Measurements from ENCODE around the gene TCEAL7. TPM values are rescaled to one million over a fixed set of nuclear protein-coding genes. Genes with fewer than 3 reads are reported as not detected.
A peak's percentile ranks its signal among the peaks of the same experiment; 100 is the strongest.
"Not testable (repeated sequence)": the region's sequence is repeated elsewhere in the genome, so short reads cannot be mapped to it uniquely, and the experiment has no call there.

TCEAL7 gene
- total RNA-seq, result 10 to 100 TPM in 6 of 8 experiments, 1 to 10 TPM in 1, not detected in 1; 9.5 to 65.1 (median 34.1) TPM

GRCh38 chrX:103329991-103330390 is at the start of gene TCEAL7:
TCEAL7 (plus strand) TSS chrX:103330239; CDS start chrX:103331404, 1,165 bp downstream.
- peak in 6 of 8 experiments; percentile 33 to 90 (median 88) for ATAC-seq (replicated peaks in 6 of 8)
- peaks cover 0 to 3% of the 10 kb centered on the region in 2 donors for H3K4me1 ChIP-seq (replicated peaks in 1 of 2)
- H3K4me3 ChIP-seq, result peak within 1 kb of the TSS; percentile 13 to 58 (median 37)
- H3K27ac ChIP-seq, result peak within 1 kb of the TSS; percentile 61 to 85
- 20% methylated on average over 1 of the region's 11 CpGs; no CpG with 5 or more reads in 9 of the 10 experiments for WGBS, 10 experiments
- in situ Hi-C loops (cut with MboI; ENCODE audit: low pct_unique_long_range_greater_than_20kb in 2 of 9, low sequenced_read_pairs in 9 of 9, unreplicated experiment in 9 of 9), result no loop called here

GRCh38 chrX:103293118-103293517 is 36.9 kb upstream of the TCEAL7 start:
- Histone ChIP-seq H3K4me3 (no peak overlapping the region), H3K27ac (no peak overlapping the region), H3K4me1 (replicated peaks in 1 of 2) (no peaks in the 10 kb centered on the region)
- WGBS, 10 experiments, result 0 to 100% (median 67%) methylated on average over 1 to 2 of the region's 2 CpGs; no CpG with 5 or more reads in 7 of the 10 experiments
- in situ Hi-C loops (cut with MboI; ENCODE audit: low pct_unique_long_range_greater_than_20kb in 2 of 9, low sequenced_read_pairs in 9 of 9, unreplicated experiment in 9 of 9), result no loop called here
- no peak for ATAC-seq (replicated peaks in 6 of 8)

GRCh38 chrX:103304705-103305104 is 25.3 kb upstream of the TCEAL7 start:
- Histone ChIP-seq H3K27ac (no peak overlapping the region), H3K4me3 (no peak overlapping the region), H3K4me1 (replicated peaks in 1 of 2) (peaks cover 4% of the 10 kb centered on the region in 2 donors)
- ATAC-seq (replicated peaks in 6 of 8), result no peak
- in situ Hi-C loops (cut with MboI; ENCODE audit: low pct_unique_long_range_greater_than_20kb in 2 of 9, low sequenced_read_pairs in 9 of 9, unreplicated experiment in 9 of 9), result no loop called here

- H3K4me1 ChIP-seq (replicated peaks in 1 of 2); in situ Hi-C loops (cut with MboI; ENCODE audit: low pct_unique_long_range_greater_than_20kb in 2 of 9, low sequenced_read_pairs in 9 of 9, unreplicated experiment in 9 of 9); H3K27ac ChIP-seq; ATAC-seq (replicated peaks in 6 of 8); H3K4me3 ChIP-seq: not testable (repeated sequence)
- 33 to 100% (median 74%) methylated on average over 1 to 4 of the region's 4 CpGs; no CpG with 5 or more reads in 4 of the 10 experiments for WGBS, 10 experiments
Measured at GRCh38 chrX:103305666-103306065, 24.4 kb upstream of the TCEAL7 start.

- peak overlapping the region; percentile 87 to 95 for H3K27ac ChIP-seq
- WGBS, 10 experiments, result 40 to 95% (median 76%) methylated on average over 1 to 5 of the region's 32 CpGs; no CpG with 5 or more reads in 5 of the 10 experiments
- peaks cover 5% of the 10 kb centered on the region in 2 donors for H3K4me1 ChIP-seq (replicated peaks in 1 of 2)
- in situ Hi-C loops (cut with MboI; ENCODE audit: low pct_unique_long_range_greater_than_20kb in 2 of 9, low sequenced_read_pairs in 9 of 9, unreplicated experiment in 9 of 9), result no loop called here
- peak overlapping the region; percentile 68 to 98 (median 91) for H3K4me3 ChIP-seq
- ATAC-seq (replicated peaks in 6 of 8), result peak in 2 of 8 experiments; percentile 3 to 20
Measured at GRCh38 chrX:103309860-103310554, 20.0 kb upstream of the TCEAL7 start.

- in situ Hi-C loops (cut with MboI; ENCODE audit: low pct_unique_long_range_greater_than_20kb in 2 of 9, low sequenced_read_pairs in 9 of 9, unreplicated experiment in 9 of 9), result no loop called here
- Histone ChIP-seq H3K4me3 (peak within 1 kb of the TSS; percentile 68 to 98 (median 91)), H3K4me1 (replicated peaks in 1 of 2) (peaks cover 5% of the 10 kb centered on the region in 2 donors), H3K27ac (peak within 1 kb of the TSS; percentile 87 to 95)
- ATAC-seq (replicated peaks in 6 of 8), result peak; percentile 48 to 100 (median 98)
- 29 to 31% methylated on average over 1 to 2 of the region's 52 CpGs; no CpG with 5 or more reads in 8 of the 10 experiments for WGBS, 10 experiments
Measured at GRCh38 chrX:103310555-103311398, 19.3 kb upstream of the TCEAL7 start, which contains the start of gene BEX2. BEX2 (minus strand) TSS chrX:103310990; CDS start chrX:103309976, 1,014 bp downstream.

GRCh38 chrX:103311399-103311780 is 18.6 kb upstream of the TCEAL7 start:
- 54 to 100% (median 80%) methylated on average over 1 to 3 of the region's 3 CpGs; no CpG with 5 or more reads in 1 of the 10 experiments for WGBS, 10 experiments
- Histone ChIP-seq H3K27ac (no peak overlapping the region), H3K4me1 (replicated peaks in 1 of 2) (peaks cover 5% of the 10 kb centered on the region in 2 donors), H3K4me3 (peak overlapping the region in 3 of 5 donors; percentile 68 to 98 (median 91))
- no peak for ATAC-seq (replicated peaks in 6 of 8)
- in situ Hi-C loops (cut with MboI; ENCODE audit: low pct_unique_long_range_greater_than_20kb in 2 of 9, low sequenced_read_pairs in 9 of 9, unreplicated experiment in 9 of 9), result no loop called here

- 0 to 40% (median 14%) methylated on average over 1 to 7 of the region's 21 CpGs; no CpG with 5 or more reads in 4 of the 10 experiments for WGBS, 10 experiments
- peaks cover 0 to 3% of the 10 kb centered on the region in 2 donors for H3K4me1 ChIP-seq (replicated peaks in 1 of 2)
- peak overlapping the region; percentile 61 to 85 for H3K27ac ChIP-seq
- peak overlapping the region; percentile 13 to 58 (median 37) for H3K4me3 ChIP-seq
- in situ Hi-C loops (cut with MboI; ENCODE audit: low pct_unique_long_range_greater_than_20kb in 2 of 9, low sequenced_read_pairs in 9 of 9, unreplicated experiment in 9 of 9), result no loop called here
- ATAC-seq (replicated peaks in 6 of 8), result peak in 6 of 8 experiments; percentile 47 to 67 (median 60)
Measured at GRCh38 chrX:103330681-103331288, 746 bp downstream of the TCEAL7 start.

GRCh38 chrX:103338663-103339062 is 8.6 kb downstream of the TCEAL7 start:
- H3K4me1 ChIP-seq (replicated peaks in 1 of 2), result no peaks in the 10 kb centered on the region
- H3K4me3 ChIP-seq, result no peak overlapping the region
- no peak overlapping the region for H3K27ac ChIP-seq
- ATAC-seq (replicated peaks in 6 of 8), result no peak
- in situ Hi-C loops (cut with MboI; ENCODE audit: low pct_unique_long_range_greater_than_20kb in 2 of 9, low sequenced_read_pairs in 9 of 9, unreplicated experiment in 9 of 9), result no loop called here
- WGBS, 10 experiments, result 40 to 80% methylated on average over 2 to 3 of the region's 3 CpGs; no CpG with 5 or more reads in 8 of the 10 experiments

- no peak overlapping the region for H3K27ac ChIP-seq
- H3K4me1 ChIP-seq (replicated peaks in 1 of 2), result no peaks in the 10 kb centered on the region
- 0 to 35% (median 8%) methylated on average over 1 to 2 of the region's 2 CpGs; no CpG with 5 or more reads in 5 of the 10 experiments for WGBS, 10 experiments
- in situ Hi-C loops (cut with MboI; ENCODE audit: low pct_unique_long_range_greater_than_20kb in 2 of 9, low sequenced_read_pairs in 9 of 9, unreplicated experiment in 9 of 9), result no loop called here
- no peak overlapping the region for H3K4me3 ChIP-seq
- ATAC-seq (replicated peaks in 6 of 8), result peak in 4 of 8 experiments; percentile 28 to 47 (median 43)
Measured at GRCh38 chrX:103343105-103343504, 13.1 kb downstream of the TCEAL7 start.

- Histone ChIP-seq H3K27ac (no peak overlapping the region), H3K4me1 (replicated peaks in 1 of 2) (no peaks in the 10 kb centered on the region), H3K4me3 (no peak overlapping the region)
- in situ Hi-C loops (cut with MboI; ENCODE audit: low pct_unique_long_range_greater_than_20kb in 2 of 9, low sequenced_read_pairs in 9 of 9, unreplicated experiment in 9 of 9), result no loop called here
- no peak for ATAC-seq (replicated peaks in 6 of 8)
- WGBS, 10 experiments, result 58 to 100% methylated on average over 1 to 2 of the region's 2 CpGs; no CpG with 5 or more reads in 8 of the 10 experiments
Measured at GRCh38 chrX:103344606-103345005, 14.6 kb downstream of the TCEAL7 start.

GRCh38 chrX:103347682-103348397 is 17.8 kb downstream of the TCEAL7 start:
- WGBS, 10 experiments, result 17 to 90% (median 62%) methylated on average over 1 to 16 of the region's 29 CpGs; no CpG with 5 or more reads in 3 of the 10 experiments
- in situ Hi-C loops (cut with MboI; ENCODE audit: low pct_unique_long_range_greater_than_20kb in 2 of 9, low sequenced_read_pairs in 9 of 9, unreplicated experiment in 9 of 9), result no loop called here
- H3K4me3 ChIP-seq, result no peak overlapping the region
- no peaks in the 10 kb centered on the region for H3K4me1 ChIP-seq (replicated peaks in 1 of 2)
- ATAC-seq (replicated peaks in 6 of 8), result no peak
- H3K27ac ChIP-seq, result no peak overlapping the region
